Activated naive CD4-positive, alpha-beta T cell treated with anti-CD3 and anti-CD28 coated beads, Interleukin-2, amount 50 U/mL, for 72 hours (primary cell): ENCODE data around the gene TSHB. TPM values are rescaled to one million over a fixed set of nuclear protein-coding genes. Genes with fewer than 3 reads are reported as not detected.

Experiments used
- ATAC-seq, 2 donors: fragments of 150-1000 bp; cut with Tn5 transposase; 2 replicates each; pipeline ENCODE4 v1.10.0; 2021; ENCODE audit warnings: mild to moderate bottlenecking in 2 of 2, moderate library complexity in 2 of 2
- DNase-seq, 2 donors: peaks; one replicate each; pipeline ENCODE4 v3.0.0; 2021 to 2022; ENCODE audit warnings: low spot score in 2 of 2
- H3K27ac Mint-ChIP-seq, 2 donors: one replicate each; pipeline ENCODE4 v1.8.0; 2022; ENCODE audit warnings: mild to moderate bottlenecking in 2 of 2, mixed read lengths in 2 of 2
- H3K36me3 Mint-ChIP-seq, 2 donors: one replicate each; pipeline ENCODE4 v1.8.0; 2022; ENCODE audit warnings: mixed read lengths in 2 of 2
- H3K9me3 Mint-ChIP-seq, 2 donors: one replicate each; pipeline ENCODE4 v1.8.0; 2022; ENCODE audit warnings: mixed read lengths in 2 of 2
- total RNA-seq, 2 donors: library from RNA; stranded (reverse); gene quantifications; one replicate each; pipeline ENCODE4 v1.2.3, GENCODE V29; 2022

Gene TSHB
- total RNA-seq, 2 donors from 2014 or later: not detected

DNA sequence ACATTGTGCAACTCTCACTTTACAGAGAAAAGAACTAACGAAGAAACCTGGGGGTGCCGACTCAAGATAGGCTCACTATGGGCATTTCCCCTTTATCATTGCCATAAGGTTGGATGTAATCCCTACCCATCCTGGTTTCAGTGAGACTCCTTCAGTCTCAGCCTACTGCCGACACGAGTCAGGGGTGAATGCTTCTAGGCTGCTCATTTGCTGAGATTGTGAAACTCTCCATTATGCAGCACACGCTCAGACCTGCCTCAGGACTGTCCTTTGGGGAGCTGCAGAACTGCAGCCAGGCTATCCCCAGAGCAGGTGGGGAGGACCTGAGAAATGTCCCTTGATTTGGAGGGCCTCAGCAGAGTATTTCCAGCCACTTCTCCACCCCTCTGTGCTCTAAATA, 22.2 kb downstream of the TSHB start:
- ATAC-seq: no peak
- H3K36me3 Mint-ChIP-seq: no peaks in the 10 kb centered on the region
- H3K9me3 Mint-ChIP-seq: no peaks in the 10 kb centered on the region
- no peak for DNase-seq
- no peak overlapping the region for H3K27ac Mint-ChIP-seq

DNA sequence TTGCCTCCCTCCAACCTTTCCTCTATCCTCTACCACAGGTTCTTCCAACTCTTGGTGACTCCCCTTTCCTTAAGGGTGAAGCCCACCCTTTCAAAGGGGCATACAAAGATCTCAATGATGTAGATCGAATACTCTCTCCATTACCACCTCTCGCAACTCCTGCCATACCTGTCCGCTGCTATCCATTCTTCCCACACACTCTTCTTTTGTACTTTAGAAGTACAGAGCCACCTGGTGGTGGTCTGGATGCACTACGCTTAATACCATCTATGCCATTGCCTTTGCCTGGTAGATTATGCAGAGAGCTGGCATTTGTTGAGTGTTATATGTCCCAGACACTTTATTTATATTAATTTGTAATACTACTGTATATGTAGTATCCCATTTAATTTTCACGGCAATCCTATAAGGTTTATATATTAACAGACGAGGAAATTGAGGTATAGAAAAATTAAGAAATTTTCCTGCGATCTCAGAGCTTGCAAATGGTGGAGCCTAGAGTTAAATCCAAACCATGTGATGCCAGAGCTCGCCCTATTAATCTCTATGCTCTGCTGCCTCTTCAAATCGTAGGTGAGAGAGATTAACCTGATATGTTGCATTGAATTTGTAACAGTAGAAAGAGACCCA, 22.9 kb downstream of the TSHB start:
- Mint-ChIP-seq H3K36me3 (no peaks in the 10 kb centered on the region), H3K9me3 (no peaks in the 10 kb centered on the region), H3K27ac (no peak overlapping the region)
- peak; percentile 74 to 80 for ATAC-seq
- DNase-seq: peak in 1 of 2 donors; percentile 57

DNA sequence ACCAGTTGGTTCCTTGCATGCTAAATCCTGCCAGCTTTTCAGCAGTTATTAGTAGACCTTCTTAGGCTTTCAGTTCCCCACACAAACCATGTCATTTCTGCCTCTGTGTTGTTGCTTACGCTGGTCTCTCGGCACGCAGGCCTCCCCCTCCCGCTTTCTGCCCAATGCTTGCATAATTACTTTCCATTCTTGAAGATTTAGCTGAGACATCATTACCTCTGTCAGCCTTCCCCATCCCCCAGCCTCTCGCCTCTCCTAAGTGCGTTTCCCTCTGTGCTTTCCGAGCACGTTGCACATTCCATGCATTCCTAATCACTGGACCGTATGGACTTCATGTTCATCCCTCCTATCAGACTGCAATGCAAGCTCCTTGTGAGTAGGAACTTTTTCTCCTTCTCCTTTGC, 26.8 kb downstream of the TSHB start:
- H3K9me3 Mint-ChIP-seq: no peaks in the 10 kb centered on the region
- no peaks in the 10 kb centered on the region for H3K36me3 Mint-ChIP-seq
- ATAC-seq: no peak
- no peak for DNase-seq
- no peak overlapping the region for H3K27ac Mint-ChIP-seq

DNA sequence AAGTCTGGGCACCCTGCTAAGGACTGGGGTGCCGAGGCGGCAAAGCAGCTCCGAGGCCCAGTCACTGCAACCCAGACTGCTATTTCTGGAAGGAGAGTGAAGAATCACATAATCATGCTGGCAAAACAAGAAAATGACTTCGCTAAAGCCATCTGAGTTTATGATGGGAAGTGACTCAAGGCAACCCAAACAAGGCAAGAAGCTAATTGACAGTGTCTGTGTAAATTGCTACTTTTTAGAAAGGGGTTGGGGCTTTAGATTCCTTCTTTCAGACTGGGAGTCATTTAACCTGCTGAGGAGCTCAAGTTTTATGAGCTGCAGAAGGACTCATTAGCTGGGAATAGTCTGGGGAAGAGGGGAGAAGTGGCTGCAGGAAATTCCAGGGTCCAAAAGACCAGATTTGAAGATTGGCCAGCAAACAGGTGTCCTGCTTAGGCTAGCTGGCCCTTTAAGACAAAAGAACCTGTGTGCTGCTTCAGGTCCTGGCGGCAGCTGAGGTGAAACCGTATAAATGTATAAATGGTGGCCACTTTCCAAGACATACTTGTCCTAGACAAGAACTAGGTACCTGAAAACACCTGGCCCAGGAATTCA, 28.1 kb downstream of the TSHB start:
- DNase-seq (no peak), ATAC-seq (no peak)
- no peak overlapping the region for H3K27ac Mint-ChIP-seq
- H3K36me3 Mint-ChIP-seq: no peaks in the 10 kb centered on the region
- no peaks in the 10 kb centered on the region for H3K9me3 Mint-ChIP-seq

DNA sequence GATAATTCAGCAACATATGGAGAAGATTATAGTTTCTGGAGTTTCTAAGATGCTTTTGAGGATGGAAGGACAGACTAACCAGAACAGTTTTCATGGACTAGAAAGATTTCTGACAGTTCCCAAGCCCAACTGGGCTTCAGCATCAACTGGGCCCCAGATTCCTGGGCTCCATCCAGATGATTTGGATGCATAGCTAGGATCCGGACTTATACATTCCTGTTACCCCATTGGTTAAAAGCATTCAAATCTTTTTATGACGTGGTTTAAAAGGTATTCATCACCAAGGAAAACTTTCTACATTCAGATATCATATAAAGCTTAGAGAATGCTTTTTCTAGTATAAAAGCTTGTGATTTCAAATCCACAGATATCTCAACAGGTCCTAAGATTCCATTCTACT, 29.7 kb downstream of the TSHB start:
- DNase-seq (no peak), ATAC-seq (no peak)
- H3K27ac Mint-ChIP-seq: no peak overlapping the region
- H3K36me3 Mint-ChIP-seq: no peaks in the 10 kb centered on the region
- no peaks in the 10 kb centered on the region for H3K9me3 Mint-ChIP-seq

DNA sequence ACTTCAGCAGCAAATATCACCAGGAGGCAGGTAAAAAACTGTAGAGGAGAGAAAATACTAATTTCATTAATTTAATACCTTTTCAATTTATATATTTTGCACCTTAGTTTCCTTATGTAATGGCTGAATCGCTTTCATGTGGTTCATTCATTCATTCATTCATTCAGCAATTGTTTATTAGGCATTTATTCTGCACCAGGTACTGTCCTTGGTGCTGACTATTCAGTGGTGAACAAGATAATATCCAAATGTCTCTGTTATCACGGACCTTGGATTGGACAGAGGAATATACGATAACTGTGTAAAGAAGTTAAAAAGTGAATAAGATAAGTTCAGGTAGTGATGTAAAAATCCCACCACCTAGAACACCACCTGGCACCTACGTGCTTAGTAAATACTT, 30.9 kb downstream of the TSHB start:
- Mint-ChIP-seq H3K27ac (no peak overlapping the region), H3K9me3 (no peaks in the 10 kb centered on the region), H3K36me3 (no peaks in the 10 kb centered on the region)
- DNase-seq (no peak), ATAC-seq (no peak)

DNA sequence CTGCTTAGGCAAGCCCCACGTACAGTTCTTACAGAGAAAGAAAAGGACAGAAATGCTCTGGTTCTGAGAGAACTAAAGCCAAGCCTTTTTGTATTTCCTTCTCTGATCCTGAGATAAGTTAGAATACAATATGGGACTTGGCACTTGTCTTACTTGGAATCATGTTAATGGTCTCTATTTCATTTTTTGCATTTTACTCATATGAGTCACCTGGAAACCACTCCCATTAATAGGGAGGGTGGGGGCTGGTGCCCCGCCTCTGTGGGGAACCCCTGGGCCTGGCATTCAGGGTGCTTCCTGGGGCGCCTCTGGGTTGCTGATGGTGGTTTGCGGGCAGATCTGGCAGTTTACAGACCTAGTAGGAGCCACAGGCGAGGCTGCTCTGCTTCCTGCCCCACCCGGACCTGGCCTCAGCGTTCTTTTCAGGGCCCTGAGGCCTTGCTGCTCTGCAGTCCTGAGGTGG, 32.9 kb downstream of the TSHB start:
- peak; percentile 93 to 94 for ATAC-seq
- DNase-seq: peak; percentile 63 to 82
- no peaks in the 10 kb centered on the region for H3K9me3 Mint-ChIP-seq
- H3K36me3 Mint-ChIP-seq: no peaks in the 10 kb centered on the region
- peak overlapping the region; percentile 50 to 72 for H3K27ac Mint-ChIP-seq

DNA sequence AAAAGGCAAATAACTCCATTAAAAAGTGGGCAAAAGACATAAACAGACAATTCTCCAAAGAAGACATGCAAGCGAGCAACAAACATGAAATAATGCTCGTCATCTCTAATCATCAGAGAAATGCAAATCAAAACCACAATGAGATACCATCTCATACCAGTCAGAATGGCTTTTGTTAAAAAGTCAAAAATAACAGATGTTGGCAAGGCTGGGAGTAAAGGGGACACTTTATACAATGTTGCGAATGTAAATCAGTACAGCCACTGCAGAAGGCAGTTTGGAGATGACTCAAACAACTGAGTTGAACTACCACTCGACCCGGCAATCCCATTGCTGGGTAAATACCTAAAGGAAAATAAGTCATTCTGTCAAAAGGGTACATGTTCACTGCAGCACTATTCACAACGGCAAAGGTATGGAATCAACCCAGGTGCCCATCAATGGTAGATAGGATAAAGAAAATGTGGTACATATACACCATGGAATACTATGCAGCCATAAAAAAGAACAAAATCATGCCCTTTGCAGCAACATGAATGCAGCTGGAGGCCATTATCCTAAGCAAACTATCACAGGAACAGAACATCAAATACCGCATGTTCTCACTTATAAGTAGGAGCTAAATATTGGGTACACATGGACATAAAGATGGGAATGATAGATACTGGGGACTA, 33.7 kb downstream of the TSHB start:
- Mint-ChIP-seq H3K36me3 (no peaks in the 10 kb centered on the region), H3K27ac (peak overlapping the region; percentile 50 to 72), H3K9me3 (no peaks in the 10 kb centered on the region)
- ATAC-seq (peak; percentile 70 to 75), DNase-seq (no peak)

DNA sequence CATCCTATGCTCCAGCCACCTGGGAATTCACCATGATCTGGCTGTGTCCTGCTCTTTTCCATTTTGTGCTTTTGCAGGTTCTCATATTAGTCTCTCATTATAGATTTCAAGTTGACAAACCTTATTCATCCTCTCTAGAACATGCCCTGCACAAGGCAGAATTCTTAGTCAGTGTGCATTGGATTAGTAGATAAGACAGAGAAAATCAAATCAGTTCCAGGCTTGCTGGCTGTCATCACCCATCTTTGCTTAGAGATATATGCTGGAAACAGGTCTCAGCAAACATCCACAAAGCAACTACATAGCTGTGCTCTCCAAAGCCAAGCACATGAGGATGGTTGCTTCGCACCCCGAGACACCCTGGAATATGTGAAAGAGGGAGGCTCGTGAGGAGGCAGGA, 34.8 kb downstream of the TSHB start:
- no peak for DNase-seq
- Mint-ChIP-seq H3K9me3 (no peaks in the 10 kb centered on the region), H3K27ac (no peak overlapping the region), H3K36me3 (no peaks in the 10 kb centered on the region)
- ATAC-seq: no peak

DNA sequence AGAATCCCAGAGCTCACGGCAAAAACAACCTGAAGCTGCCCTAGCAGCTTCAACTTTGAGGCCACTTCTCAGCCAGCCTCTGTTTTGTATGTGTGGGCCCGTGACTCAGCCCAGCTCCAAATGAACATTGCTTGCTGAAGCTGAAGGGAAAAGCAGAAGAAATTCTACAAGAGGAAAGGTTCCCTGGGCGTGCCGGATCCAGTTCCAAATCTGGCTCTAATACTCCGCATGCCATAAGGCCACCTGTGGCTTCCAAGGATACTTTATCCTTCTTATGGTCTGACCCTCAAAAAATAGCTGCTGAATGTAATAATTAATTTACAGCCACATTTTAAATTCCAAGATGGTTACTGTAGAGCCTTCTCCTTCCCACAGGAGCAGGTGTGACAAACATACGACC, 35.4 kb downstream of the TSHB start:
- ATAC-seq: no peak
- H3K9me3 Mint-ChIP-seq: no peaks in the 10 kb centered on the region
- no peak for DNase-seq
- H3K36me3 Mint-ChIP-seq: no peaks in the 10 kb centered on the region
- no peak overlapping the region for H3K27ac Mint-ChIP-seq

DNA sequence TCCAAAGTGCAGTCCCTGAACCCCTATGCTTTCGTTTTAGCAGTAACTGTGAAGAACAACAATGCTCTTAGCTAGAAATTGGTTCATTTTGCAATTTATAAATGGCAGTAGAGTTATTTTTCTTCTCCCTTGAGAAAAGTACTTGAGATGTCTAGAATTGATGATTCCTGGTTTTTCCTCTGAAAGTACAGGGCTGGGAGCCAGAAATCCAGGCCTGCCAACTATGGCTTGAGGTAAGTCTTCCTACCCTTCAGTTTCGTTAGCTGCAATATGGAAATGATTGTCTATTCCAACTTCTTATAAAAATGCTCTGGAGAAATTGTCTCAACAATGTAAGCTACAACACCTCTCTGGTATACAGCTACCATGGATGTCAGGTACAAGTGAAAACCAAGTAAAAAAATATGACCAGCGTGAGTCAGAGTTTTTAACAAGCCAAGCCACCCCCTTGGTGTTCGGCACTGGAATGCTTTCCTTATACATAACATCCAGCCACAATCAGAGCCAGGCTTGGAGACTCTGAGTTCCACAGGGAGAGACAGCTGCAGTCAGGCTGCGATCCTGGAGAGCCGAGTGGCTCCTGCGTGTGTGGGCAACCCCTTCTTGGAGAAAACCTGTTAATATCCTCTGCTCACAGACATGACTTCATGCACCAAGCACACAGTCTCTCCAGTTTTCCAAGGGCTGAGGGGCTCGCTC, 37.7 kb downstream of the TSHB start:
- ATAC-seq (no peak), DNase-seq (no peak)
- no peaks in the 10 kb centered on the region for H3K9me3 Mint-ChIP-seq
- H3K27ac Mint-ChIP-seq: no peak overlapping the region
- H3K36me3 Mint-ChIP-seq: no peaks in the 10 kb centered on the region

DNA sequence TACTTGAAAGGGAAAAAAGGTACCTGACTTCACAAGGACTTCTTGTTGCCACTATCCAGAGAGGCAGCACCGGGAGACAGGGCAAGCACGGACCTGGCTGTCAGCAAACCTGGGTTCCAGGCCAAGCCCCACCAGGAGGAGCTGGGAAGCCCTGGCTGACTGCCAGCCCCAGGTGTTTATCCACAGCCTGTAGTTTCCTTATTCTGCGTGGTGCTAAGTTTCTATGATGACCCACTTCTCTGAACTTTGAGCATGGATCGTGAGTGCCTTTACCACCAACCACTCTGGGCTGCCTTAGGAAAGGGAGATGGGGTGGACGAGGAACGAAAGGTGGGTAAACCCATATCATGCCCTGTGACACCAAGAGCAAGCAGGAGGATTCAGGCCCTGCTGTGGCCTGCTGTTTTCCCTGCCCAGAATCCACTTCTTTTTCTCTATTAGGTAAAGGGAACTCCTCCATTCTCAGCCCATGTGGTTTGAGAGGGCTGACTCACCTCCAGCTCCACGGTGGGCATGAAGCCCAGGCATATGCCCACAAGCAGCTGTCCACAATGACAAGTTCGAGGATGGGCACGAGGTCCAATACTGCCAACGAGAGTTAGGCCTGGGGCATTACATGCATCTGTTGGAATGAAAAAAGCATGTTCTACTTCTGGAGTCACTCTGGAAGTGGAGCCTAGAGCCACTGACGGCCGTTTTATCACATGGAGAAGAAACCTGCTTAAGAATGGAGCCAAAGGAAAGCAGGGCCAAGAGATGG, 39.4 kb downstream of the TSHB start:
- H3K27ac Mint-ChIP-seq: no peak overlapping the region
- H3K9me3 Mint-ChIP-seq: no peaks in the 10 kb centered on the region
- DNase-seq (no peak), ATAC-seq (no peak)
- H3K36me3 Mint-ChIP-seq: no peaks in the 10 kb centered on the region

DNA sequence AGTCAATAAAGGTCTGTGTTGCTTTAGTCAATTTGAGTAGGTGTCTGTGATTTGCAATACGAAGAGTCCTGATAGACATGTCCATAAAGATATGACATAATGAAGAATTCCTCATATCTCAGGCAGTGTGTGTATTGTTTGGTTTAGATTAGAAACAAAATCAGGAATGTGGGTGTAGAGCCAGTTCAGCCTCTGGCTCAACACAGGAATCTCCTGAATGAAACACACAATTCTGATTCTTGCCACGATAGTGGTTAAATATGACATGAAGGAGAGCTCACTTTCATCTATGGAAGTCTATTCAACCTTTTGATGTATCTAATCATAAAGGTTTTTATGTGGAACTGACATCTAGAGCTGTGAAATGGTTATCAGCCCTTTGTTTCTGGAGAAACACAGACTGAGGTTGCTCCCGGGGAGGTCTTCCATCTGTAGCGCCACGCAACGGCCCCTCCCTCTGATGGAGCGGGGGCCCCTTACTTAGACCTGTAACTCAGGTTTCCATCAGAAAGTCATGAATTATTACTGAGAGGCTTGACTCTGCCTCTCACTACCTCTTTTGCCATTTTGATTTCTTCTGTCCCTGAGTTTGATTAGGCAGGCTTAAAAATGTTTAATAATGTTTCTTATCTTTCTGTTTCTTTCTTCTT, 40.2 kb downstream of the TSHB start:
- ATAC-seq: no peak
- Mint-ChIP-seq H3K27ac (no peak overlapping the region), H3K36me3 (no peaks in the 10 kb centered on the region), H3K9me3 (no peaks in the 10 kb centered on the region)
- no peak for DNase-seq

DNA sequence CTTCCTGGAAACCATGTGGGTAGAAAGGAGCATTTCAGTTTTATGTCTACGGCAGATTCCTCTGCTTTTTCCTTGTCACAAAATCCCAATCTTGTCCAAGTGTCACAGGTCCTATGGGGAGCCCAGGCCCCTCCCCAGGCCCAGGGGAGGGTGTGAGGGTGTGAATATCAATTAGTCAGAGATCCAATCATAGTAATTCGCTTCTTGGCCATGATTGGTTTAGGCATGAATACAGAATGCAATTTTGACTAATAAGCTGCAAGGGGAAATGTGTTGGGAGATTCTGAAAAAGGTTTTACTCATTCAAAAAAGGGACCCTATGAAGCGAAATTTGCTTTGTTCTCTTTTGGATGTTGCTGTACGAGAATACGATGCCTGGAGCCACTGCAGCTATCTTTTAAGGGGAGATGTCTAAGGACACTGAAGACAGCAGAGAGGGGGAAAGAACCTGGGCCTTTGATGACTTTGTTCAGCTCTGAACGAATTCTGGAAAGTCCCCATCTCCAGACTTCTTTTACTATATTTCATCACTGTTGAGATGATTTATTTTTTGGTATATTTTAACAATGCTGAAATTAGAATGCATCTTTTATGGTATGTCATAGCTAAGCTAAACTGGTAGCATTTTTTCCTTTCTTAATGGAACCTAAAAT, 41.5 kb downstream of the TSHB start:
- H3K27ac Mint-ChIP-seq: no peak overlapping the region
- H3K36me3 Mint-ChIP-seq: no peaks in the 10 kb centered on the region
- no peaks in the 10 kb centered on the region for H3K9me3 Mint-ChIP-seq
- ATAC-seq: no peak
- no peak for DNase-seq

DNA sequence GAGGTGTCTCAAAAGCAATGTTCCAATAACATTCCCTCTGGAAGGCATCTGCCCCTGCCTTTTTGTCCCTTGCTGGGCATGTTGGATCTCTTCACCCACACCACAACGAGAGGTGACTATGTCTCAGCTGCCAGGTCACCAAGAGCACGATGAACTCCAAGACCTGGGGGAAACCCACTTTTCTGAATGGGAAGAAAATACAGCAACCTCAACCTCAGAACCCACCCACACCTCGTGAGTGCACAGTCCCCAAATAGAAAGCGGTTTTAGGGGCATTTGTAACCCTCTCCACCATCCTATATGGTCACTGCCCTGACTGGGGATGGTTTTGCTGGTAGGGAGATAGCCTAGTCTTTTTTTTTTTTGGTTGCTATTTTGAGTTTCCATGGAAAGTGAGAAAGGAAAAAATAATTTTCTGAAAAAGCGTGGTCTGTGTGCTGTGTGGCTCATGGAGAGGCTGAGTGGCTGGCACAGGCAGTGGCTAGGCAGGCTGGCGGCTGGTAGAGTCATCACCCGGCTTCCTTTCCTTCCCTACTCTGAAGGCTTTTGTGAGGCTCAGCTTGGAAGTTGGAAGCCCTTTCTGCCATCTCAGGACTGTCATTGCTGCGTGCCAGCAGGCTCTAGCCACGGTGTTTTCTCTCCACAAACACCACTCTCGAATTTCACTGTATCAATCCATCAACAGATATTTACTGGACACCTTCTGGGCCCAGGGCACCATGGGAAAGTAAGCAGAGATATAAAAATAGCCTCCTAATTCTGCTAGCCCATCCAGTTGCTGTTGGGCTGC, 43.9 kb downstream of the TSHB start:
- Mint-ChIP-seq H3K9me3 (no peaks in the 10 kb centered on the region), H3K27ac (no peak overlapping the region), H3K36me3 (no peaks in the 10 kb centered on the region)
- DNase-seq (no peak), ATAC-seq (peak in 1 of 2 donors; percentile 81)
